Right renal pelvis (tissue), 4 donors: Measurements from ENCODE around the gene IFNA8. TPM values are rescaled to one million over a fixed set of nuclear protein-coding genes. Genes with fewer than 3 reads are reported as not detected.
A peak's percentile ranks its signal among the peaks of the same experiment; 100 is the strongest.
"Not testable (repeated sequence)": the region's sequence is repeated elsewhere in the genome, so short reads cannot be mapped to it uniquely, and the experiment has no call there.

Experiments
- DNase-seq, 4 donors: peaks; one replicate each; pipeline ENCODE4 v3.0.0-alpha.2; 2013; ENCODE audit warnings: low read depth in 4 of 4, low spot score in 3 of 4, missing footprints in 1 of 4
- polyA plus RNA-seq, 4 donors: library from polyadenylated mRNA; unstranded; fragments of 120-200 nt; gene quantifications; one replicate each; pipeline ENCODE4 v1.2.1, GENCODE V29; 2013; ENCODE audit not compliant: insufficient read length in 4 of 4

Gene IFNA8
- not detected for polyA plus RNA-seq

- DNase-seq: no peak
These were observed at the start of gene IFNA8 for GRCh38 chr9:21408817-21409216. Gene IFNA8 (plus strand): TSS chr9:21409117. CDS start chr9:21409177, 60 bp downstream.

DNA sequence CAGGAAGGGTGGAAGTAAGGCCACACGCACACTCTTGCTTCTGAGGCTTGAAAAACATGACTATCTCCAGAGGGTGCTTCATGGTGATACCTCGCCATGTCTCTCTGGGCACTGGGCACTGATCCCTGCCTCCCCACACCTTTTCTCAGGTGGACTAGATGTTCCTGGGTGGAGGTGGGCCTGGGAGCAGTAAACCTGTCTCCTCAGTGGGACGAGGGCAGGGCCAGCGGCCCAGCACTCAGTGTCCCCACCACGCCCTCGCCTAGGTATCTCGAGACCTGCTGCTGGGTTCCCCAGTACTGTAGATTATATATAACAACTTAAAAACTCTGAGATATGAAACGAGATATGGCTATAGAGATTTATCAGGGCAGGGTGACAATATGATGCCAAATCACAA lies 46.6 kb upstream of the IFNA8 start:
- DNase-seq: no peak

- not testable (repeated sequence) for DNase-seq
These were observed 41.7 kb upstream of the IFNA8 start for GRCh38 chr9:21367169-21367568.

- DNase-seq: no peak
These were observed 41.0 kb upstream of the IFNA8 start, which contains the start of gene IFNA13 for GRCh38 chr9:21367957-21368356. Gene IFNA13 (minus strand): TSS chr9:21368057. CDS start chr9:21368010, 47 bp downstream.

DNA sequence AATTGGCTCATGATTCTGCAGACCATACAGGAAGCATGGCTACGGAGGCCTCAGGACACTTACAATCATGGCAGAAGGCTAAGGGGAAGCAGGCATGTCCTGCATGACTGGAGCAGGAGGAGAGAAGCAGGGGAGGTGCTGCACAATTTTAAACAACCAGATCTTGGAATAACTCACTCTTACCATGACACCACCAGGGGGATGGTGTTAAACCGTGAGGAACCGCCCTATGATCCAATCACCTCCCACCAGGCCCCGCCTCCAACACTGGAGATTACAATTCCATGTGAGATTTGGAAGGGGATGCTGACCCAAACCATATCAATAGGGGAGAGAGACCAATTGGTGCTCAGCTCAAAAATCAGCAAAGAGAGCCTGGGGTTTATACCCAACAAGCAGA lies 37.5 kb upstream of the IFNA8 start:
- DNase-seq: not testable (repeated sequence)

- no peak for DNase-seq
These were observed 27.2 kb upstream of the IFNA8 start for GRCh38 chr9:21381448-21382339.

- DNase-seq: no peak
These were observed 25.3 kb upstream of the IFNA8 start for GRCh38 chr9:21383627-21384026.

- DNase-seq: no peak
These were observed 23.7 kb upstream of the IFNA8 start, which contains the start of gene IFNA2 for GRCh38 chr9:21385131-21385670. Gene IFNA2 (minus strand): TSS chr9:21385398. CDS start chr9:21385329, 69 bp downstream.

DNA sequence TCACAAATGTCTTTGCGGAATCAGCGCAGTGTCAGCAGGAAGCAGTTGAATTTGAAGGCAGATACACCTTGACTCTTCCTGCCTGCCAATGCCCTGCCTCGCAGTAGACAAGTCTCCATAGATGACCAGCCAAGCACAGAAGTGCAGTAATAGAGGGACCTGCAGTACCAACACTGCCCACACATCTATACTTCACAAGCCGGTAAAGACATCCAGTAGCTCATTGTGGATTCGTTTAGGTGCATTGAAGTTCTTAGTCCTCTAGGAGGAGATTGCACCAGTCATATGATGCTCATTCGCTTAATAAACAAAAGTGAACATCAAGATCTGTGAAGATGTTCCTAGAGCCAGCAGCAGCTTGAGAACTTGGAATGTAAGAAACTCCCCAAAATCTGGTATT lies 16.6 kb upstream of the IFNA8 start:
- no peak for DNase-seq

- DNase-seq: peak in 3 of 4 donors; percentile 22 to 38 (median 22)
These were observed 12.9 kb upstream of the IFNA8 start for GRCh38 chr9:21395778-21396717.

DNA sequence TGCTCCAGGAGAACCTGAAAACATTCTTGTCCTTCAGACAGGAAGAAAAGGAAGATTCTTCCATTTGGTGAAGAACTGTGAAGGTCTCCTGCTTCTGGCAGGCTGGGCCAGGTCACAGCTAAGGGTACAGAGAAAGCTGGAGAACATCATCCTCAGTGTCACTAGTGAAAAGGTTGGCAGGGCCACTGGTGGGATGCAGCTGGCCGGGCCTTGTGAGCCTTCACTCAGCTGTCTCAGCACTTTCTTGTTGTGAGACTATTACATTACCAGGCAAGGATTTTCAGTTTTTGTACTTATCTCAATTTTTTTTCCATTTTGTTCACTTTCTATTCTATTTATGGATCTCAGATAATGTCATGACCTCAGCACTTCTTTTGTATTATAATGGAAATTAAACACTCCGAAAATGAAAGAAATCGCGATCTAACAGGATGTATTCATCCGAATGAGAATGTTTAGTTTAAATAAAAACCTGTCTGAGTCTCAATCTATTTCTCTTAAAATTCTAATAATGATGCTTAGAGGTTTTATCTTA lies 9.9 kb upstream of the IFNA8 start:
- no peak for DNase-seq

GRCh38 chr9:21399956-21400355 lies 9.0 kb upstream of the IFNA8 start:
- DNase-seq: no peak

DNA sequence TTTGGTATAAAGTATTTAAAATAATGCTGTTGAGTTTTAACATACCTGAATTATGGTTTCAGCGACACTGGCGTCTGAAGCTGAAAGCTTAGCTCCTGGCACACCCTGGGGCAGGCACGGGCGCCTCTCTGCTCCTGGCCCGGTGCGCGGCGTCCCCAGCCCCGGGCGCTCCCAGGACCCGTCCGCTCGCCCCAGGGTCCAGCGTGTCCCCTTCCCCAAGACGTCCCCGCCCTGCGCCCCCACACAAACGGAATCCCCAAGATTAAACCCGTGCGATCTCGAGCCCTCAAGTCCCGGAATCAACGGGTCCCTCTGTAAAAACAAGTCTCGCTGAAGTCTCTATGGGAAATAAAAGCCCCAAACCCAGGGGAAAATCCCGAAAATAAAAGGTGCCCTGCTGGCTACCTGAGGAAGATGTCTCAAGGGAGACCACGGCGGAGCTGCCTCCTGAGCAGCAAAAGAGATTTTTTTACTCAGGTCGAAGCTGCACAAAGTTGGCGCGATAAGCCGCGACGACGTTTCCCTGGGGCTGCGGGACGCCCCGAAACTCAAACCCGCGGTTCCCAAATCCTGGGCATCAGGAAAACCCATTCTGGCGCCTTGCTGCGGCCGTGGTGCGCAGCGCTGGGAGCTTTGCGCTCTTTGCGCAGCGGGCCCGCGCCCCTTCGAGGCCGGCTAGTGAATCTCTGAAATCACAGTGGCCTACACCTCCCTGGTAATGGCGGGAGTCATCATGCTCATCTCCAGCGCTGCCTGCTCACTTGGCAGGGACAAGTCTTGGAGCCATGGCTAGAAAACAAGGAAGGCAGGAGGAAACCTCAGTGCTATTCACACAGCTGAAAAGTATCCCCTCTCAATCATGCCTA lies 6.3 kb upstream of the IFNA8 start:
- no peak for DNase-seq

GRCh38 chr9:21404146-21404545 lies 4.8 kb upstream of the IFNA8 start:
- DNase-seq: no peak

DNA sequence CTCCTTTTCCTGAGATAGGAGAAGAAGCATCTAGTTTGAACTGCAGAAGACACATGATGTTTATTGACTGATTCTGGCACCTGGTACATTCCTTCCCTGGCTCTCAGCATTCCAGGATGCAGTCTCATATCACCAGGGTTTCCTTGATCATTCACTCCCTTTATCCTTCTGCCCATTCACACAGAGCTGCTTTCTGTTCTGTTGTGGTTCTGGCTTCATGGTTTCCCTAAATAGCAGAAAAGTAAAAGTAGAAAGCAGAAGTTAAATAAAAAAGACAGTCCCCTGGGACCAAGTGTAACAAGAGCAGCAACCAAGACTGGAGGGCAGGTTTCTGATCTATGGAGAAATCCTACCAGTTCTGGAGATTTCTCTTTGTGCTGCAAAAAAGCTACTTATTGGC lies 3.2 kb downstream of the IFNA8 start:
- DNase-seq: no peak

GRCh38 chr9:21413151-21413550 lies 4.2 kb downstream of the IFNA8 start:
- DNase-seq: no peak

DNA sequence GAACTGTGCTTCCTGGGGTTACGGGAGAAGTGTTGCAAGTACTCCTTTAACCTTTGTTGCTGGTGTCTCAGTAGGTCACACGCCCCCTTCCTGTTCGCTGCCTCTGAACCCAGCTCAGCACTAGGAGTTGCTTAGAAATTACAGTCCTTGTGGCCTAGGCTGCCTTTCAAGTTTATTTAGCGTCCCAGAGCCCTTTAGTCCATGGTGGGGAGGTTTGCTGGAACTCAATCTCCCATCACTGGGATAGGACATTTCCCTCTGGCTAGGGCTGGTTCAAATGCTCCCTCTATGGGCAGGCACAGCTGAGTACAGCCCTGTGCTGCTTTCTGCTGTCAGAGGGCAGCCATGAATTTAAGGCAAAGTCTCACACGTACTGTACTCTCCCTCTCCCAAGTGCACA lies 4.7 kb downstream of the IFNA8 start:
- DNase-seq: no peak

- DNase-seq: no peak
These were observed 5.5 kb downstream of the IFNA8 start for GRCh38 chr9:21414220-21414940.
